GM23338 (cell line): ENCODE data around the gene ZNF277. TPM values are rescaled to one million over a fixed set of nuclear protein-coding genes. Genes with fewer than 3 reads are reported as not detected.

Source experiments
- ATAC-seq: fragments of 200-7000 bp; cut with Tn5 transposase; 3 replicates; pipeline ENCODE4 v1.9.1; 2020
- DNase-seq: peaks from one replicate; pipeline ENCODE4 v3.0.0-alpha.2; 2015; ENCODE audit warnings: low spot score
- H2AFZ ChIP-seq: fragments of 200-600 bp; sonication (generic); 2 replicates; pipeline ENCODE4 v1.8.0; 2016; ENCODE audit warnings: antibody characterized with exemption, mild to moderate bottlenecking, moderate library complexity
- H3F3A ChIP-seq: fragments of 200-600 bp; sonication (generic); replicated peaks from 2 replicates; pipeline ENCODE4 v1.8.0; 2017; ENCODE audit warnings: antibody characterized with exemption, mixed run types, low read depth
- H3K27ac ChIP-seq: fragments of 200-600 bp; sonication (generic); 2 replicates; pipeline ENCODE4 v1.6.1; 2016; ENCODE audit warnings: low read depth
- H3K27me3 ChIP-seq: fragments of 200-600 bp; sonication (generic); 2 replicates; pipeline ENCODE4 v1.8.0; 2016; ENCODE audit warnings: mild to moderate bottlenecking, mixed run types, moderate library complexity; ENCODE audit not compliant: insufficient read depth
- H3K36me3 ChIP-seq: fragments of 200-600 bp; sonication (generic); 2 replicates; pipeline ENCODE4 v1.8.0; 2016; ENCODE audit warnings: mild to moderate bottlenecking; ENCODE audit not compliant: insufficient read depth
- H3K4me1 ChIP-seq: fragments of 200-600 bp; sonication (generic); 2 replicates; pipeline ENCODE4 v1.8.0; 2016; ENCODE audit warnings: mild to moderate bottlenecking, moderate library complexity; ENCODE audit not compliant: insufficient read depth
- H3K4me2 ChIP-seq: fragments of 200-600 bp; sonication (generic); 2 replicates; pipeline ENCODE4 v1.7.1; 2017; ENCODE audit warnings: mixed run types
- H3K4me3 ChIP-seq: fragments of 200-600 bp; sonication (generic); 2 replicates; pipeline ENCODE4 v1.6.1; 2016; ENCODE audit warnings: mixed run types
- H3K79me2 ChIP-seq: fragments of 200-600 bp; sonication (generic); replicated peaks from 2 replicates; pipeline ENCODE4 v1.8.0; 2017; ENCODE audit warnings: mild to moderate bottlenecking; ENCODE audit not compliant: insufficient read depth
- H3K9me2 ChIP-seq: fragments of 200-600 bp; sonication (generic); 2 replicates; pipeline ENCODE4 v1.8.0; 2017; ENCODE audit not compliant: insufficient read depth
- H4K20me1 ChIP-seq: fragments of 200-600 bp; sonication (generic); replicated peaks from 2 replicates; pipeline ENCODE4 v1.8.0; 2017; ENCODE audit warnings: mild to moderate bottlenecking; ENCODE audit not compliant: insufficient read depth
- H3K27ac Mint-ChIP-seq: 2 replicates; pipeline ENCODE4 v1.8.0; 2020; ENCODE audit warnings: inconsistent platforms, mild to moderate bottlenecking, moderate library complexity, mixed read lengths
- H3K27me3 Mint-ChIP-seq: 3 replicates; pipeline ENCODE4 v1.8.0; 2022; ENCODE audit warnings: low read depth, mild to moderate bottlenecking, moderate library complexity, mixed read lengths, inconsistent platforms; ENCODE audit not compliant: insufficient read depth, poor library complexity
- H3K36me3 Mint-ChIP-seq: 3 replicates; pipeline ENCODE4 v1.8.0; 2021; ENCODE audit warnings: low read depth, mild to moderate bottlenecking, inconsistent platforms, moderate library complexity, mixed read lengths
- H3K4me1 Mint-ChIP-seq: 3 replicates; pipeline ENCODE4 v1.8.0; 2020; ENCODE audit warnings: mild to moderate bottlenecking, inconsistent platforms, mixed read lengths
- H3K4me3 Mint-ChIP-seq: 3 replicates; pipeline ENCODE4 v1.8.0; 2021; ENCODE audit warnings: moderate library complexity, mild to moderate bottlenecking, inconsistent platforms, mixed read lengths
- H3K9me3 Mint-ChIP-seq: 3 replicates; pipeline ENCODE4 v1.8.0; 2020; ENCODE audit warnings: moderate library complexity, mild to moderate bottlenecking, inconsistent platforms, mixed read lengths
- CREB1 ChIP-seq: fragments of 250-450 bp; sonication (Bioruptor Pico); IDR thresholded peaks from 2 replicates; pipeline ENCODE4 v1.5.0; 2020; ENCODE audit warnings: low read depth, mild to moderate bottlenecking, moderate library complexity
- CTCF ChIP-seq, 2 experiments: fragments of 200-600 bp in 1 of 2; sonication (generic) in 1 of 2; conservative IDR thresholded peaks; 2 replicates each; pipeline versions ENCODE4 v1.5.1 to v1.6.1; 2016 to 2017; ENCODE audit warnings: antibody characterized with exemption in 2 of 2, low read depth in 2 of 2, mild to moderate bottlenecking in 2 of 2, moderate library complexity in 1 of 2
- ETS1 ChIP-seq: IDR thresholded peaks from 2 replicates; pipeline ENCODE4 v1.6.1; 2016; ENCODE audit warnings: antibody characterized with exemption
- EZH2 ChIP-seq: fragments of 200-600 bp; sonication (generic); IDR thresholded peaks from one replicate; pipeline ENCODE4 v1.8.0; 2017; ENCODE audit warnings: antibody characterized with exemption, mild to moderate bottlenecking, low read depth; ENCODE audit not compliant: unreplicated experiment
- EZH2phosphoT487 ChIP-seq: fragments of 200-600 bp; sonication (generic); IDR thresholded peaks from one replicate; pipeline ENCODE4 v1.8.1; 2018; ENCODE audit warnings: antibody characterized with exemption; ENCODE audit not compliant: unreplicated experiment
- JUNB ChIP-seq: IDR thresholded peaks from one replicate; pipeline ENCODE4 v1.6.1; 2016; ENCODE audit warnings: antibody characterized with exemption; ENCODE audit not compliant: unreplicated experiment
- NANOG ChIP-seq: IDR thresholded peaks from 2 replicates; pipeline ENCODE4 v1.6.1; 2016; ENCODE audit warnings: antibody characterized with exemption, borderline replicate concordance
- REST ChIP-seq: IDR thresholded peaks from one replicate; pipeline ENCODE4 v1.6.1; 2018; ENCODE audit warnings: antibody characterized with exemption; ENCODE audit not compliant: unreplicated experiment
- STAT1 ChIP-seq: IDR thresholded peaks from one replicate; pipeline ENCODE4 v1.6.1; 2016; ENCODE audit warnings: antibody characterized with exemption; ENCODE audit not compliant: unreplicated experiment
- ZNF114 ChIP-seq: fragments of 250-450 bp; sonication (Bioruptor Pico); IDR thresholded peaks from 2 replicates; pipeline ENCODE4 v1.5.0; 2020; ENCODE audit warnings: mild to moderate bottlenecking, moderate library complexity
- ZNF331 ChIP-seq: fragments of 250-450 bp; sonication (Bioruptor Pico); IDR thresholded peaks from 2 replicates; pipeline ENCODE4 v1.5.0; 2020; ENCODE audit warnings: low read depth, mild to moderate bottlenecking, moderate library complexity
- ZNF462 ChIP-seq: fragments of 250-450 bp; sonication (Bioruptor Pico); IDR thresholded peaks from 2 replicates; pipeline ENCODE4 v1.5.0; 2020; ENCODE audit warnings: mild to moderate bottlenecking, moderate library complexity
- polyA plus RNA-seq: library from polyadenylated mRNA; unstranded; fragments of >200 nt; fragmentation: Nextera tagmentation; extraction: Ambion mirVana; gene quantifications from 2 replicates; pipeline ENCODE4 v1.2.1, GENCODE V29; 2016
- total RNA-seq: library from RNA; depleted of rRNA; stranded (reverse); fragments of >200 nt; shearing (Covaris generic); gene quantifications from 2 replicates; pipeline ENCODE4 v1.2.3, GENCODE V29; 2014

ZNF277 gene
- total and polyA plus RNA-seq, 2 experiments from 2014 or later = 25.4 to 28.9 TPM

GRCh38 chr7:112238852-112239610 is 32.5 kb downstream of the ZNF277 start:
- no peak overlapping the region for H3K27ac ChIP-seq
- TF ChIP-seq CREB1 (CRISPR knock-in tag) (no peak), STAT1 (no peak), JUNB (no peak), ZNF331 (CRISPR knock-in tag) (no peak), EZH2phosphoT487 (no peak), ETS1 (no peak), EZH2 (no peak), CTCF (conservative IDR thresholded peaks at IDR 0.05; ENCODE audit: low read depth in 2 of 2) (no peak), REST (no peak), NANOG (no peak), ZNF114 (no peak), ZNF462 (no peak)
- no peak for DNase-seq
- no peak overlapping the region for H3K4me3 ChIP-seq
- H2AFZ ChIP-seq = no peak overlapping the region
- no peaks in the 10 kb centered on the region for H3K9me3 Mint-ChIP-seq
- H3K4me3 Mint-ChIP-seq = no peak overlapping the region
- H3K9me2 ChIP-seq = no peaks in the 10 kb centered on the region
- no peaks in the 10 kb centered on the region for H3F3A ChIP-seq
- no peaks in the 10 kb centered on the region for H3K36me3 ChIP-seq
- H4K20me1 ChIP-seq = no peaks in the 10 kb centered on the region; the same call in 1 of the 2 replicates
- H3K27me3 ChIP-seq = no peaks in the 10 kb centered on the region
- peaks cover 5% of the 10 kb centered on the region; the same call in 1 of the 3 replicates for H3K36me3 Mint-ChIP-seq
- no peaks in the 10 kb centered on the region; the same call in 1 of the 2 replicates for H3K4me1 ChIP-seq
- peak overlapping the region; percentile 81 for H3K27ac Mint-ChIP-seq
- peaks cover 31% of the 10 kb centered on the region for H3K79me2 ChIP-seq
- peaks cover 5% of the 10 kb centered on the region for H3K27me3 Mint-ChIP-seq
- peak; percentile 73 for ATAC-seq
- H3K4me1 Mint-ChIP-seq = peaks cover 10% of the 10 kb centered on the region
- H3K4me2 ChIP-seq = no peak overlapping the region
